NCI-H1436 treated with DMSO at 0.1 percent for 48 hours (cell line): Measurements from ENCODE around the gene ZNF576.
"Not testable (repeated sequence)": the region's sequence is repeated elsewhere in the genome, so short reads cannot be mapped to it uniquely, and the experiment has no call there.

Source experiments
- DNase-seq: peaks from one replicate; lab custom pipeline; 2025; lab: John Stamatoyannopoulos, UW

Gene ZNF576

GRCh38 chr19:43599635-43600295 is 3.4 kb downstream of the ZNF576 start:
- no peak for DNase-seq

GRCh38 chr19:43600326-43600725 is 3.9 kb downstream of the ZNF576 start:
- DNase-seq, result not testable (repeated sequence)

- DNase-seq, result peak; percentile 21
These were observed 9.6 kb downstream of the ZNF576 start for GRCh38 chr19:43605875-43606568.

GRCh38 chr19:43606569-43607229 is 10.3 kb downstream of the ZNF576 start:
- DNase-seq, result peak; percentile 25

GRCh38 chr19:43607238-43608205 is 11.1 kb downstream of the ZNF576 start:
- DNase-seq, result no peak

GRCh38 chr19:43609872-43610271 is 13.5 kb downstream of the ZNF576 start:
- no peak for DNase-seq

GRCh38 chr19:43610493-43610892 is 14.1 kb downstream of the ZNF576 start:
- no peak for DNase-seq

- DNase-seq, result no peak
These were observed 15.4 kb downstream of the ZNF576 start, which contains the start of gene SRRM5 for GRCh38 chr19:43611788-43612187. SRRM5 (plus strand) TSS chr19:43612088; CDS start chr19:43612122, 34 bp downstream.

- DNase-seq, result no peak
These were observed 16.0 kb downstream of the ZNF576 start for GRCh38 chr19:43612374-43612773.

- DNase-seq, result no peak
These were observed 19.9 kb downstream of the ZNF576 start for GRCh38 chr19:43616306-43616705.

GRCh38 chr19:43616954-43617353 is 20.6 kb downstream of the ZNF576 start:
- DNase-seq, result no peak

GRCh38 chr19:43618921-43619261 is 22.5 kb downstream of the ZNF576 start:
- DNase-seq, result peak; percentile 31

- DNase-seq, result peak; percentile 88
These were observed 23.1 kb downstream of the ZNF576 start, which contains the start of gene ZNF428 for GRCh38 chr19:43619262-43620060. ZNF428 (minus strand) TSS chr19:43619629; CDS start chr19:43614304, 5,325 bp downstream.

GRCh38 chr19:43620061-43621001 is 23.9 kb downstream of the ZNF576 start:
- no peak for DNase-seq

- no peak for DNase-seq
These were observed 25.7 kb downstream of the ZNF576 start for GRCh38 chr19:43622070-43622469.

- no peak for DNase-seq
These were observed 26.6 kb downstream of the ZNF576 start for GRCh38 chr19:43622956-43623355.

- DNase-seq, result no peak
These were observed 27.7 kb downstream of the ZNF576 start for GRCh38 chr19:43623889-43624670.

- no peak for DNase-seq
These were observed 28.5 kb downstream of the ZNF576 start for GRCh38 chr19:43624933-43625332.
